Tibial nerve (tissue), 4 donors: Measurements from ENCODE around the gene HRH1. TPM values are rescaled to one million over a fixed set of nuclear protein-coding genes. Genes with fewer than 3 reads are reported as not detected.

Source experiments
- DNase-seq, 2 donors: peaks; one replicate each; pipeline ENCODE4 v3.0.0-alpha.2; 2019; ENCODE audit warnings: low spot score in 2 of 2
- H3K27ac ChIP-seq, 4 donors: fragments of 200-600 bp; sonication (generic) in 3 of 4; one replicate each; pipeline ENCODE4 v1.5.1; 2017 to 2019; ENCODE audit warnings: mild to moderate bottlenecking in 1 of 4
- H3K27me3 ChIP-seq, 2 donors: fragments of 200-600 bp; sonication (generic) in 1 of 2; one replicate each; pipeline versions ENCODE4 v1.5.1 to v1.6.0; 2017 to 2019
- H3K36me3 ChIP-seq, 3 donors: fragments of 200-600 bp; sonication (generic); one replicate each; pipeline ENCODE4 v1.5.1; 2018 to 2019
- H3K4me1 ChIP-seq, 4 donors: fragments of 200-600 bp; sonication (generic) in 3 of 4; one replicate each; pipeline ENCODE4 v1.5.1; 2017 to 2019
- H3K4me3 ChIP-seq, 4 donors: fragments of 200-600 bp; sonication (generic) in 3 of 4; one replicate each; pipeline ENCODE4 v1.5.1; 2017 to 2019; ENCODE audit warnings: mild to moderate bottlenecking in 1 of 4, moderate library complexity in 1 of 4
- H3K9me3 ChIP-seq, 4 donors: fragments of 200-600 bp; sonication (generic) in 3 of 4; one replicate each; pipeline ENCODE4 v1.5.1; 2017 to 2019
- EP300 ChIP-seq, 2 donors: sonication (generic); formaldehyde crosslinking; IDR thresholded peaks; one replicate each; pipeline ENCODE4 v1.6.1; 2017; ENCODE audit warnings: antibody characterized with exemption in 2 of 2, mild to moderate bottlenecking in 1 of 2
- POLR2A ChIP-seq, 2 donors: fragments of 450-650 bp; IDR thresholded peaks; one replicate each; pipeline ENCODE4 v1.6.1; 2017; ENCODE audit warnings: antibody characterized with exemption in 2 of 2, mild to moderate bottlenecking in 2 of 2, moderate library complexity in 2 of 2
- whole genome bisulfite sequencing, 2 donors: methylation state at CpG; one replicate each; pipeline ENCODE4 v1.1.5; 2018; 5-methylcytosine and 5-hydroxymethylcytosine counted together
- small RNA-seq: library from RNA; depleted of rRNA; stranded (forward); fragments of <200 nt; gene quantifications from one replicate; pipeline ENCODE3, GENCODE V24; 2016
- total RNA-seq, 4 donors: library from RNA; depleted of rRNA; stranded (reverse); fragments of >200 nt; gene quantifications; one replicate each; pipeline ENCODE4 v1.1.0, GENCODE V29; 2016
- TF ChIP-seq, protein P1 (sequence below), 5 experiments: fragments of 200-600 bp in 3 of 5; fragments of 450-650 bp in 2 of 5; sonication (generic) in 3 of 5; IDR thresholded peaks; one replicate each; pipeline ENCODE4 v1.5.1; 2016 to 2019; ENCODE audit warnings: antibody characterized with exemption in 5 of 5, mild to moderate bottlenecking in 3 of 5, moderate library complexity in 2 of 5

The HRH1 gene
- total RNA-seq, 4 donors from 2014 or later = 13.8 to 20.3 (median 15.9) TPM

GRCh38 chr3:11310258-11310657 lies 156.0 kb downstream of the HRH1 start:
- Histone ChIP-seq H3K36me3 (peaks cover 0 to 81% (median 0%) of the 10 kb centered on the region in 3 donors), H3K27ac (no peak overlapping the region), H3K4me3 (no peak overlapping the region), H3K27me3 (no peaks in the 10 kb centered on the region), H3K4me1 (peaks cover 0 to 26% (median 4%) of the 10 kb centered on the region in 4 donors), H3K9me3 (no peaks in the 10 kb centered on the region)
- DNase-seq = no peak
- 74 to 80% methylated on average over 5 of the region's 5 CpGs for WGBS, 2 donors
- TF ChIP-seq, protein P1, sequence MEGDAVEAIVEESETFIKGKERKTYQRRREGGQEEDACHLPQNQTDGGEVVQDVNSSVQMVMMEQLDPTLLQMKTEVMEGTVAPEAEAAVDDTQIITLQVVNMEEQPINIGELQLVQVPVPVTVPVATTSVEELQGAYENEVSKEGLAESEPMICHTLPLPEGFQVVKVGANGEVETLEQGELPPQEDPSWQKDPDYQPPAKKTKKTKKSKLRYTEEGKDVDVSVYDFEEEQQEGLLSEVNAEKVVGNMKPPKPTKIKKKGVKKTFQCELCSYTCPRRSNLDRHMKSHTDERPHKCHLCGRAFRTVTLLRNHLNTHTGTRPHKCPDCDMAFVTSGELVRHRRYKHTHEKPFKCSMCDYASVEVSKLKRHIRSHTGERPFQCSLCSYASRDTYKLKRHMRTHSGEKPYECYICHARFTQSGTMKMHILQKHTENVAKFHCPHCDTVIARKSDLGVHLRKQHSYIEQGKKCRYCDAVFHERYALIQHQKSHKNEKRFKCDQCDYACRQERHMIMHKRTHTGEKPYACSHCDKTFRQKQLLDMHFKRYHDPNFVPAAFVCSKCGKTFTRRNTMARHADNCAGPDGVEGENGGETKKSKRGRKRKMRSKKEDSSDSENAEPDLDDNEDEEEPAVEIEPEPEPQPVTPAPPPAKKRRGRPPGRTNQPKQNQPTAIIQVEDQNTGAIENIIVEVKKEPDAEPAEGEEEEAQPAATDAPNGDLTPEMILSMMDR (IDR thresholded peaks at IDR 0.05) = no peak
- TF ChIP-seq POLR2A (IDR thresholded peaks at IDR 0.05) (no peak), EP300 (IDR thresholded peaks at IDR 0.05) (no peak)

DNA sequence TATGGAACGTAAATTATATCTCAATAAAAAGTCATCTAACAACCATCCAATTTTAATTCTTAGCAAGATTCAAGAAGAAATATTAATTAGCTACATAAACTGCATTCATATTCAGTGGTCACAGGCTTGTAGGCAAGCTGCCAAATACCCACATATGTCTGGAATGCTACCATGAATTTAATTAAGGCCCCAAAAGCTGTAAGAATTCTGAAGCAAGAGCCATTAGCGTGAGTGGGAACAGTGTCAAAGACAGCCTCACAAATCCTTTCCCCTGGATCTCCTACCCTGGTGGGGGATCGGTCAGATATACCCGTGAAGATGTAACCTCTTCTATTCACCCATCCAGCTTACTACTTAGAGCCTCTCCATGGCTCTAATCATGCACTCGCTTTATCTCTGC lies 157.9 kb downstream of the HRH1 start:
- TF ChIP-seq, protein P1 (IDR thresholded peaks at IDR 0.05) = no peak
- TF ChIP-seq POLR2A (IDR thresholded peaks at IDR 0.05) = no peak
- TF ChIP-seq EP300 (IDR thresholded peaks at IDR 0.05) = no peak
- Histone ChIP-seq H3K27me3 (no peaks in the 10 kb centered on the region), H3K27ac (no peak overlapping the region), H3K9me3 (no peaks in the 10 kb centered on the region), H3K4me3 (no peak overlapping the region), H3K4me1 (peaks cover 0 to 8% (median 2%) of the 10 kb centered on the region in 4 donors), H3K36me3 (peaks cover 0 to 85% (median 4%) of the 10 kb centered on the region in 3 donors)
- 74 to 80% methylated on average over 5 of the region's 5 CpGs for WGBS, 2 donors
- no peak for DNase-seq

Small RNA genes lying within 50 kb of the gene (small RNA-seq; reads per million reads assigned to genes)
- gene AC083855.1 = not detected

Other genes with a start within 250 kb of the HRH1 start
- 1 to 10 TPM; 3.9 to 7.3 (median 5.4) TPM for gene SLC6A1, start 161.7 kb upstream of the HRH1 start, total RNA-seq
- gene ATG7, start 117.9 kb downstream of the HRH1 start, total RNA-seq = 10 to 100 TPM; 71.0 to 94.0 (median 76.2) TPM